Adrenal gland (tissue), 5 donors: ENCODE data around the gene TAB2.

Experiments
- CTCF ChIP-seq, 6 experiments: fragments of 450-650 bp in 4 of 6; fragments of 200-600 bp in 2 of 6; sonication (generic) in 1 of 6; IDR thresholded peaks; 1 replicate in 5 of 6; 2 replicates in 1 of 6; pipeline versions ENCODE4 v1.5.1 to v1.8.0; 2016 to 2021; ENCODE audit warnings: antibody characterized with exemption in 6 of 6, mild to moderate bottlenecking in 2 of 6, moderate library complexity in 1 of 6
- POLR2A ChIP-seq, 2 donors: fragments of 450-650 bp; IDR thresholded peaks; one replicate each; pipeline ENCODE4 v1.6.1; 2017; ENCODE audit warnings: antibody characterized with exemption in 2 of 2, mild to moderate bottlenecking in 2 of 2, moderate library complexity in 1 of 2
- donor health status: DM: no; HTN: no; CAD: no.

DNA sequence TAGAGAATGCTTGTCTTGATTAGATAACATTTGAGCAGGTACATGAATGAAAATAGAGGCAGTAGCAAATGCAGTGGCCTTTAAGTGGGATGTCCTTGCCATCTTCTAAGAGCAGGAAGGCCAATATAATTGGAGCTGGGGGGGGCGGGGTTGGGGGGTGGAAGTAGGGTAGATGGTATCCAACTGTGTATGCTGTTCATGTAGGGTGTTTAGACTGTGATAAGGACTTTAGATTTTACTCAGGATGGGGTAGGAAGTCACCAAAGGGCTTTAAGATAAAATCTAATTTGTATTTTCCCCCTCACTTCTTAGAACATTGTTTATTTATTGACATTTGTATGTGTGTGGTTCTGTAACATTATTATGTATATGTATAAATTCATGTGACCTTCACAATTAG, 12.0 kb downstream of the TAB2 start:
- TF ChIP-seq CTCF (IDR thresholded peaks at IDR 0.05) (no peak), POLR2A (IDR thresholded peaks at IDR 0.05) (no peak)
